Activated CD4-positive, alpha-beta T cell treated with anti-CD3 and anti-CD28 coated beads, Interleukin-2, amount 50 U/mL, for 16 hours (primary cell): ENCODE measurements around the gene WEE2.
A peak's percentile ranks its signal among the peaks of the same experiment; 100 is the strongest.
"Not testable (repeated sequence)": the region's sequence is repeated elsewhere in the genome, so short reads cannot be mapped to it uniquely, and the experiment has no call there.

Source experiments
- DNase-seq: peaks from one replicate; pipeline ENCODE4 v3.0.0-alpha.2; 2020

WEE2 gene

GRCh38 chr7:141715794-141716689 lies 7.9 kb downstream of the WEE2 start:
- DNase-seq, result no peak

GRCh38 chr7:141717450-141717849 lies 9.3 kb downstream of the WEE2 start:
- DNase-seq, result no peak

GRCh38 chr7:141722529-141722928 lies 14.4 kb downstream of the WEE2 start:
- no peak for DNase-seq

GRCh38 chr7:141729020-141729419 lies 20.9 kb downstream of the WEE2 start:
- DNase-seq, result no peak

GRCh38 chr7:141731476-141732149 lies 23.5 kb downstream of the WEE2 start:
- DNase-seq, result no peak

GRCh38 chr7:141737118-141737835 lies 29.1 kb downstream of the WEE2 start:
- peak; percentile 7 for DNase-seq

GRCh38 chr7:141737836-141738591 lies 29.9 kb downstream of the WEE2 start, which contains the start of gene SSBP1:
Gene SSBP1, plus strand, starts transcription at chr7:141738358. Its CDS starts 809 bp downstream, at chr7:141739167.
- DNase-seq, result peak; percentile 96

- DNase-seq, result no peak
Observed at GRCh38 chr7:141738592-141739013, 30.4 kb downstream of the WEE2 start.

GRCh38 chr7:141739250-141739649 lies 31.1 kb downstream of the WEE2 start:
- DNase-seq, result no peak

GRCh38 chr7:141742229-141742628 lies 34.1 kb downstream of the WEE2 start:
- no peak for DNase-seq

GRCh38 chr7:141744131-141744530 lies 36.0 kb downstream of the WEE2 start:
- DNase-seq, result no peak

- no peak for DNase-seq
Observed at GRCh38 chr7:141748396-141748795, 40.2 kb downstream of the WEE2 start.

GRCh38 chr7:141751904-141752303 lies 43.8 kb downstream of the WEE2 start:
- DNase-seq, result not testable (repeated sequence)

- DNase-seq, result no peak
Observed at GRCh38 chr7:141752634-141753033, 44.5 kb downstream of the WEE2 start.

- DNase-seq, result peak; percentile 34
Observed at GRCh38 chr7:141754939-141755338, 46.8 kb downstream of the WEE2 start.

GRCh38 chr7:141763797-141764196 lies 55.6 kb downstream of the WEE2 start, which contains the start of gene TAS2R3:
Gene TAS2R3, plus strand, starts transcription at chr7:141764097. Its CDS starts 62 bp downstream, at chr7:141764159.
- no peak for DNase-seq

GRCh38 chr7:141770083-141770583 lies 62.0 kb downstream of the WEE2 start:
- not testable (repeated sequence) for DNase-seq

GRCh38 chr7:141776374-141776773 lies 68.2 kb downstream of the WEE2 start, which contains the start of gene TAS2R4:
Gene TAS2R4, plus strand, starts transcription at chr7:141776674. Its CDS starts 1,815 bp downstream, at chr7:141778489.
- DNase-seq, result no peak
